Hepatocyte (in vitro differentiated cells): Measurements from ENCODE around the gene ANO10. TPM values are rescaled to one million over a fixed set of nuclear protein-coding genes. Genes with fewer than 3 reads are reported as not detected.

Source experiments
- DNase-seq: peaks from one replicate; pipeline ENCODE4 v3.0.0-alpha.2; 2016; ENCODE audit warnings: low spot score
- H2AFZ ChIP-seq: fragments of 200-600 bp; sonication (generic); 2 replicates; pipeline ENCODE4 v1.6.0; 2016; ENCODE audit warnings: antibody characterized with exemption, mild to moderate bottlenecking
- H3K27ac ChIP-seq: fragments of 200-600 bp; sonication (generic); 2 replicates; pipeline ENCODE4 v1.5.1; 2016; ENCODE audit warnings: mild to moderate bottlenecking
- H3K27me3 ChIP-seq: fragments of 200-600 bp; sonication (generic); 2 replicates; pipeline ENCODE4 v1.6.1; 2016
- H3K36me3 ChIP-seq: fragments of 200-600 bp; sonication (generic); replicated peaks from 2 replicates; pipeline ENCODE4 v1.5.1; 2016; ENCODE audit warnings: low read depth; ENCODE audit not compliant: insufficient read depth
- H3K4me1 ChIP-seq: fragments of 200-600 bp; sonication (generic); 2 replicates; pipeline ENCODE4 v1.5.1; 2016; ENCODE audit warnings: mild to moderate bottlenecking, moderate library complexity; ENCODE audit not compliant: insufficient read depth
- H3K4me2 ChIP-seq: fragments of 200-600 bp; sonication (generic); 2 replicates; pipeline ENCODE4 v1.6.0; 2016
- H3K4me3 ChIP-seq: fragments of 200-600 bp; sonication (generic); 2 replicates; pipeline ENCODE4 v1.5.1; 2016; ENCODE audit warnings: mild to moderate bottlenecking
- H3K79me2 ChIP-seq: fragments of 200-600 bp; sonication (generic); 2 replicates; pipeline ENCODE4 v1.6.0; 2017; ENCODE audit warnings: mild to moderate bottlenecking
- H3K9me2 ChIP-seq: fragments of 200-600 bp; sonication (generic); replicated peaks from 2 replicates; pipeline ENCODE4 v1.6.0; 2017; ENCODE audit warnings: mild to moderate bottlenecking; ENCODE audit not compliant: insufficient read depth
- H3K9me3 ChIP-seq: fragments of 200-600 bp; sonication (generic); 2 replicates; pipeline ENCODE4 v1.5.1; 2016; ENCODE audit warnings: low read depth, mild to moderate bottlenecking
- H4K20me1 ChIP-seq: fragments of 200-600 bp; sonication (generic); 2 replicates; pipeline ENCODE4 v1.6.0; 2016; ENCODE audit warnings: mild to moderate bottlenecking; ENCODE audit not compliant: insufficient read depth, poor library complexity, severe bottlenecking
- CTCF ChIP-seq: fragments of 200-600 bp; sonication (generic); IDR thresholded peaks from 2 replicates; pipeline ENCODE4 v1.5.1; 2016; ENCODE audit warnings: antibody characterized with exemption, mild to moderate bottlenecking; ENCODE audit not compliant: poor library complexity
- EZH2 ChIP-seq: fragments of 200-600 bp; sonication (generic); IDR thresholded peaks from 2 replicates; pipeline ENCODE4 v1.6.1; 2016; ENCODE audit warnings: antibody characterized with exemption, mild to moderate bottlenecking, borderline replicate concordance
- EZH2phosphoT487 ChIP-seq: fragments of 200-600 bp; sonication (generic); IDR thresholded peaks from one replicate; pipeline ENCODE4 v1.6.1; 2018; ENCODE audit warnings: antibody characterized with exemption, mild to moderate bottlenecking, low read depth, moderate library complexity; ENCODE audit not compliant: unreplicated experiment, severe bottlenecking
- WGBS: methylation state at CpG from one replicate; pipeline ENCODE4 v1.1.6; 2016; ENCODE audit warnings: low lambda C conversion rate; ENCODE audit errors: missing lambda C conversion rate; 5-methylcytosine and 5-hydroxymethylcytosine counted together
- polyA plus RNA-seq: library from polyadenylated mRNA; unstranded; fragments of >200 nt; fragmentation: Nextera tagmentation; extraction: Ambion mirVana; gene quantifications from 2 replicates; pipeline ENCODE4 v1.2.1, GENCODE V29; 2016
- total RNA-seq: library from RNA; depleted of rRNA; stranded (reverse); fragments of >200 nt; gene quantifications from 2 replicates; pipeline ENCODE4 v1.2.3, GENCODE V29; 2014

Gene ANO10
- total and polyA plus RNA-seq, 2 experiments from 2014 or later: 28.5 to 33.5 TPM

- H4K20me1 ChIP-seq: no peaks in the 10 kb centered on the region
- no peaks in the 10 kb centered on the region for H3K9me3 ChIP-seq
- no peaks in the 10 kb centered on the region for H3K4me1 ChIP-seq
- H3K4me3 ChIP-seq: no peak overlapping the region
- no peaks in the 10 kb centered on the region for H3K36me3 ChIP-seq
- no peak overlapping the region for H2AFZ ChIP-seq
- H3K9me2 ChIP-seq: no peaks in the 10 kb centered on the region
- H3K79me2 ChIP-seq: no peaks in the 10 kb centered on the region
- H3K27me3 ChIP-seq: no peaks in the 10 kb centered on the region
- TF ChIP-seq EZH2phosphoT487: no peak
- TF ChIP-seq EZH2: no peak
- no peak for TF ChIP-seq CTCF
- no peak for DNase-seq
- WGBS: 100% methylated on average over 1 of the region's 1 CpG
- H3K27ac ChIP-seq: no peak overlapping the region
- no peak overlapping the region for H3K4me2 ChIP-seq
Observed at GRCh38 chr3:43411429-43411828, 210.4 kb downstream of the ANO10 start.

GRCh38 chr3:43410592-43410991 is 211.2 kb downstream of the ANO10 start:
- DNase-seq: no peak
- no peak overlapping the region for H3K4me2 ChIP-seq
- 67% methylated on average over 3 of the region's 3 CpGs for WGBS
- no peaks in the 10 kb centered on the region for H3K27me3 ChIP-seq
- H3K4me1 ChIP-seq: no peaks in the 10 kb centered on the region
- no peaks in the 10 kb centered on the region for H4K20me1 ChIP-seq
- H2AFZ ChIP-seq: no peak overlapping the region
- no peaks in the 10 kb centered on the region for H3K79me2 ChIP-seq
- no peaks in the 10 kb centered on the region for H3K9me2 ChIP-seq
- no peaks in the 10 kb centered on the region for H3K36me3 ChIP-seq
- no peak overlapping the region for H3K27ac ChIP-seq
- no peaks in the 10 kb centered on the region for H3K9me3 ChIP-seq
- H3K4me3 ChIP-seq: no peak overlapping the region
- TF ChIP-seq EZH2 (no peak), CTCF (no peak), EZH2phosphoT487 (no peak)

DNA sequence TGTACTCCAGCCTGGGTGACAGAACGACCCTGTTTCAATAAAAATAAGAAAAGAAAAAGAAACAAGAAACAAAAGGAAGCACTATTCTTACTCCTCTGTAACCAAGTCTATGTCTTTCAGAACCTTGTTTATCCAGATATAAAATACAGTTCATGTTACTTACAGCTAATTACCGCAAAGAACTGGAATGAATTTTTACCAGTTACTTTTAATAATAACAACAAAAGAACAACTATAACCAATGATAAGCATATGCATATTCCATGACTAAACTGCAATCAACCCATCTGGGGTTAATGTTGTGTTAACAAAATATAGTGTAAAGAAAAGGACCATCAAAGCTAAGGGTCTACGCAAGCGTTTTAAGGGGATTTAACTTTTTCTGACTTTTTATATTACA is 212.3 kb downstream of the ANO10 start:
- Histone ChIP-seq H3K4me2 (no peak overlapping the region), H3K4me1 (no peaks in the 10 kb centered on the region), H3K9me2 (no peaks in the 10 kb centered on the region), H3K27ac (no peak overlapping the region), H3K9me3 (no peaks in the 10 kb centered on the region), H3K36me3 (no peaks in the 10 kb centered on the region), H4K20me1 (no peaks in the 10 kb centered on the region), H3K79me2 (no peaks in the 10 kb centered on the region), H2AFZ (no peak overlapping the region), H3K4me3 (no peak overlapping the region), H3K27me3 (no peaks in the 10 kb centered on the region)
- 92% methylated on average over 4 of the region's 4 CpGs for WGBS
- TF ChIP-seq CTCF (no peak), EZH2 (no peak), EZH2phosphoT487 (no peak)
- no peak for DNase-seq

DNA sequence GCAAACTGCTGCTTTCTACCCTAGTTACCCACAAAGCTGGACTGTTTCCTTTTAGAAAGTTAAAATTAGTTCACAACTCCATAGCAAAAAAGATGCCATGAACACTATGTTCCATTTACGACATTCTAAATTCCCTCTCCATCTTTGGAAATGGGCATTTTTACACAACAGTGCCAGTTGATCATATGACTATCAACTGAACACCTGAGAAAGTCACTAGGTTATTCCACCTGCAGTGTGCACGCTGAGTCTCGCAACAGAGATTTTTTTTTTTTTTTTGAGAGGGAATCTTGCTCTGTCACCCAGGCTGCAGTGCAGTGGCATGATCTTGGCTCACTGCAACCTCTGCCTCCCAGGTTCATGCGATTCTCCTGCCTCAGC is 215.2 kb downstream of the ANO10 start:
- H2AFZ ChIP-seq: no peak overlapping the region
- WGBS: 100% methylated on average over 4 of the region's 4 CpGs

More for the DNA sequence above, 215.2 kb downstream of the ANO10 start:
- no peaks in the 10 kb centered on the region for H4K20me1 ChIP-seq
- H3K9me3 ChIP-seq: no peaks in the 10 kb centered on the region
- no peak overlapping the region for H3K4me2 ChIP-seq
- H3K27ac ChIP-seq: no peak overlapping the region
- DNase-seq: no peak
- H3K9me2 ChIP-seq: no peaks in the 10 kb centered on the region
- no peaks in the 10 kb centered on the region for H3K27me3 ChIP-seq
- TF ChIP-seq EZH2phosphoT487: no peak
- TF ChIP-seq CTCF: no peak
- no peak overlapping the region for H3K4me3 ChIP-seq
- H3K79me2 ChIP-seq: no peaks in the 10 kb centered on the region
- no peaks in the 10 kb centered on the region for H3K4me1 ChIP-seq
- H3K36me3 ChIP-seq: no peaks in the 10 kb centered on the region
